Duodenal mucosa (tissue), 2 donors: ENCODE data around the gene ZFPM1.

Experiments
- H3K27ac ChIP-seq: one replicate; pipeline ENCODE4 v1.7.0; 2013; ENCODE audit warnings: low read depth, low read length
- H3K27me3 ChIP-seq, 2 donors: one replicate each; pipeline ENCODE4 v1.7.0; 2013; ENCODE audit warnings: low read length in 2 of 2, control low read depth in 1 of 2; ENCODE audit not compliant: insufficient read depth in 2 of 2, control insufficient read depth in 1 of 2
- H3K36me3 ChIP-seq, 2 donors: one replicate each; pipeline ENCODE4 v1.7.0; 2013; ENCODE audit warnings: low read length in 2 of 2, control low read depth in 1 of 2; ENCODE audit not compliant: insufficient read depth in 2 of 2, control insufficient read depth in 1 of 2
- H3K4me1 ChIP-seq, 2 donors: one replicate each; pipeline ENCODE4 v1.7.0; 2013; ENCODE audit warnings: low read length in 2 of 2, control low read depth in 1 of 2; ENCODE audit not compliant: insufficient read depth in 2 of 2, control insufficient read depth in 1 of 2
- H3K4me3 ChIP-seq, 2 donors: one replicate each; pipeline ENCODE4 v1.7.0; 2013; ENCODE audit warnings: low read length in 2 of 2, low read depth in 1 of 2
- H3K9ac ChIP-seq, 2 donors: one replicate each; pipeline ENCODE4 v1.7.0; 2013; ENCODE audit warnings: low read length in 2 of 2, low read depth in 1 of 2
- H3K9me3 ChIP-seq, 2 donors: one replicate each; pipeline ENCODE4 v1.7.0; 2013; ENCODE audit warnings: low read length in 2 of 2, control low read depth in 1 of 2; ENCODE audit not compliant: control insufficient read depth in 1 of 2

Gene ZFPM1

DNA sequence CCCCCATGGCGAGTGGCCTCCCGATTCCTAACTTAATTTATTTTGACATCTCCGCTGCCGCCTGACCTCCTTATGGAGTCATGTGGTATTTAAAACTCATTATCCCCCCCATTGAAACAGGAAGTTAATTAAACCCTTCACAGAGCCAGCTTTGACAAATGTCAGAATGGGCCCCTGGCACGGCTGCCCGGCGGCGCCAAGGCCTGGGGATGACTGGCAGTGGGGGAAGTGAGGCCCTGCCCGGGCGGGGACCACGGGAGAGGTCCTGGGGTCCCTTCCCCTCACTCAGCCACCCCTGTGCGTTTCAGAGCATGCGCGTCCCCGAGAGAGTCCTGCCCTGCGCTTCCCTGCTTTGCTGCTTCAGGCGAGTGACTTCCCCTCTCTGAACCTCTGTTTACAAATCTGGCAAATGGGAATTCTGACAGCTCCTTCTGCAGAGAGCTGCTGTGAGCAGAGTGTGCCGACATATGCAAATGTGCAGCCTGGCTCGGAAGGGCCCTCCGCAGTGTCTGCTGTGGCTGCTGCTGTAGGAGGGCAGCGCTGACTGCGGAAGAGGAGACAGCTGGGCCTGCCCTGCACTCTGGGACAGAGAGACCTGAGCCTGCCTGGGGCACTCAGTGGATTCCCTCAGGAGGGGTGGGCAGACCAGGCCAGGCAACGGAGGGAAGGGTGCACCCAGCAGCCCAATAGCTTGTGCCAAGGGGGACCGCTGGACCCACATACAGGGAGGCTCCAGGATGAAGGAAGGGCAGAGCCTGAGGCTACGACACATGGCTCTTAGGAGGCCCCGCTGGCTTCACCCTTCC is 4.4 kb upstream of the ZFPM1 start:
- H3K9ac ChIP-seq = no peak overlapping the region
- no peaks in the 10 kb centered on the region for H3K27me3 ChIP-seq
- H3K27ac ChIP-seq = no peak overlapping the region
- H3K9me3 ChIP-seq = no peaks in the 10 kb centered on the region
- H3K36me3 ChIP-seq = no peaks in the 10 kb centered on the region
- H3K4me3 ChIP-seq = no peak overlapping the region
- H3K4me1 ChIP-seq = peaks cover 17 to 27% of the 10 kb centered on the region in 2 donors

DNA sequence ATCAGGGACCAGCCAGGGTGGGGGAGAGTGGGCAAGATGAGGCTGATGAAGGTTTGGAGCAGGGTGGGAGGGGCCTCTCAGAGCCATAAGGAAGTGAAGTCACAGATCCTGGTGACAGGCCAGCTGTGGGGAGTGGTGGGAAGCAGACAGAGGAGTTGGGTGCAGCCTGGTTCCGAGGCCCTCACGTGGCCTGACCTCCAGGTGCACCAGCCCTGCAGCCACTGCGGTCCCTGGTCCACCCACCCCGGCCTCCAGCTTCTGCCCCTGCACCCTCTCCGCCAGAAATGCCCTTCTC is 3.9 kb upstream of the ZFPM1 start:
- H3K4me3 ChIP-seq = no peak overlapping the region
- no peak overlapping the region for H3K27ac ChIP-seq
- H3K36me3 ChIP-seq = no peaks in the 10 kb centered on the region
- H3K4me1 ChIP-seq = peaks cover 17 to 29% of the 10 kb centered on the region in 2 donors
- H3K9me3 ChIP-seq = no peaks in the 10 kb centered on the region
- no peak overlapping the region for H3K9ac ChIP-seq
- H3K27me3 ChIP-seq = no peaks in the 10 kb centered on the region

DNA sequence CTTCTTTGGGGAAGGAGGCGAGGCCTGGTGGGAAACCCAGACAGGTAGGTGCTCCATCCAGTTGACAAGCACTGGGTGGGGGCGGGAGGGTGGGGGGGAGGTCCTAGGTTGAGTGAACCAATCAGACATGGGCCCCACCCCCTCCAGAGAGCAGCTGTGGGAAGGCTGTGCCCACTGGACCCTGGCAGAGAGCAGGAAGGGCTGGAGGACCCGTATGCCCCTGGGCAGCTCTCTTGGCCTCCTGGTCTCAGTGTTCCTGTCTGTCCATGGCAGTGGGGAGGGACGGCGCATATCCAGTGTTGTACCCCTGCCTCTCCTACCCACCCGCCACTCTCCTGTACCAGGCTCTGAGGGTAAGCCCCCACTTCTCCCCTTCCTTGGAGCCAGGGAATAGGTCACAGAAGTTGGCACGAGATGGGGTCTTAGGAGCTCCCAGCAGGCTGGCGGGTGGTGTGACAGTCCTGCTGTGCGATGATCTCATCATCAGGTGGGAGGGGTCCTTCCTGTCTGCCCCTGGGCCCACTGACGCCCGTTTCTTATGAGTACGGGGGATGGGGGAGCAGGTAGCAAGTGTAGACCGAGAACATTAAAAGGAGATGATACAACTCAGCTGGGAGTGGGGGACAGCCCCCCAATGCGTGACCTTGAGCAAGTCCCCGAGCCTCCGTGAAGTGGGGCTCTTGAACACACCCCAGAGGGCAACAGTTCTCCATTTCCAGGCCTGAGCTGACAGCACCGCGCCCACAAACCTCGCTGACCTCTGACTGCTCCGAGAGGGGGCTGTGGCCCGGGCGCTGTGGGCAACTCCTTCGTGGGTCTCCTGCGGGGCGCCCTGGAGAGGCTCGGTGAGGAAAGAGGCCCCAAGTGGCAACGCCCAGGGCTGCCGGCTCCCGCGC is 1.2 kb upstream of the ZFPM1 start:
- H3K9ac ChIP-seq = peak overlapping the region in 1 of 2 donors; percentile 18
- H3K36me3 ChIP-seq = no peaks in the 10 kb centered on the region
- H3K4me3 ChIP-seq = peak overlapping the region; percentile 60 to 66
- H3K9me3 ChIP-seq = no peaks in the 10 kb centered on the region
- H3K4me1 ChIP-seq = peaks cover 25 to 47% of the 10 kb centered on the region in 2 donors
- peaks cover 0 to 4% of the 10 kb centered on the region in 2 donors for H3K27me3 ChIP-seq
- H3K27ac ChIP-seq = no peak overlapping the region

DNA sequence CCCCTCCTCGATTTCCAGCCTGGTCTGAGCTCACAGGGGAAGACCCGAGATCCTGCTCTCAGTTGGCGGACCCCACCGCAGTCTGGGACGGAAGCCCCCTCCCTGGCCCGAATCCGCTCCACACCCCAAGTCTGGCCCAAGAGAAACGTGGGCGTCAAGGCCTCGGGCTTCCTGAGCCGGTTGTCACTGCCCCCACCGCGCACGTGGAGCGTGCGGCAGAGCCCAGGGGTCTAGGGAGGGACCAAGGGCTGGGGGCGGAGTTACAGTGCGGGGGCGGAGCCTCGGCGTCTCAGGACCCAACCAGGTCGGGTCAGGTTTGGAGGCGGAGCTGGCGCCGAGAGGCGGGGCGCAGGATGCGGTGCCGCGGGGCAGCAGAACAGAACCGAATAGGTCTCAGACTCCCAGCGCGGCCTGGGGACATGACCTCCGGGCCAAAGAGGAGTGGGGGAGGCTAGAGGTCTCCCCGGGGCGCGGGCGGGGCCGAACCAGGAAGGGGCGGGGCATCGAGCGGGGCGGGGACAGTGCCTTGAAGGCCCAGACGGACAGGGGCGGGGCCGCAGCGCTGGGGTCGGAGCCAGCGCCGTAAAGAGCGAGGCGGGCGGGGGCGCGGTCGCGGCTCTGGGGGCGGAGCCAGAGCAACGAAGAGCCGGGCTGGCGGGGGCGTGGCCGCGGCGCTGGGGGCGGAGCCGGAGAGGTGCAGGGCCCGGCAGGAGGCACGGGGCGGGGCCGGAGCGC is 431 bp upstream of the ZFPM1 start:
- H3K9me3 ChIP-seq = no peaks in the 10 kb centered on the region
- H3K4me3 ChIP-seq = peak overlapping the region; percentile 60 to 66
- H3K27me3 ChIP-seq = peaks cover 0 to 4% of the 10 kb centered on the region in 2 donors
- peaks cover 0 to 2% of the 10 kb centered on the region in 2 donors for H3K36me3 ChIP-seq
- peak overlapping the region in 1 of 2 donors; percentile 18 for H3K9ac ChIP-seq
- peaks cover 31 to 52% of the 10 kb centered on the region in 2 donors for H3K4me1 ChIP-seq
- peak overlapping the region; percentile 63 for H3K27ac ChIP-seq

DNA sequence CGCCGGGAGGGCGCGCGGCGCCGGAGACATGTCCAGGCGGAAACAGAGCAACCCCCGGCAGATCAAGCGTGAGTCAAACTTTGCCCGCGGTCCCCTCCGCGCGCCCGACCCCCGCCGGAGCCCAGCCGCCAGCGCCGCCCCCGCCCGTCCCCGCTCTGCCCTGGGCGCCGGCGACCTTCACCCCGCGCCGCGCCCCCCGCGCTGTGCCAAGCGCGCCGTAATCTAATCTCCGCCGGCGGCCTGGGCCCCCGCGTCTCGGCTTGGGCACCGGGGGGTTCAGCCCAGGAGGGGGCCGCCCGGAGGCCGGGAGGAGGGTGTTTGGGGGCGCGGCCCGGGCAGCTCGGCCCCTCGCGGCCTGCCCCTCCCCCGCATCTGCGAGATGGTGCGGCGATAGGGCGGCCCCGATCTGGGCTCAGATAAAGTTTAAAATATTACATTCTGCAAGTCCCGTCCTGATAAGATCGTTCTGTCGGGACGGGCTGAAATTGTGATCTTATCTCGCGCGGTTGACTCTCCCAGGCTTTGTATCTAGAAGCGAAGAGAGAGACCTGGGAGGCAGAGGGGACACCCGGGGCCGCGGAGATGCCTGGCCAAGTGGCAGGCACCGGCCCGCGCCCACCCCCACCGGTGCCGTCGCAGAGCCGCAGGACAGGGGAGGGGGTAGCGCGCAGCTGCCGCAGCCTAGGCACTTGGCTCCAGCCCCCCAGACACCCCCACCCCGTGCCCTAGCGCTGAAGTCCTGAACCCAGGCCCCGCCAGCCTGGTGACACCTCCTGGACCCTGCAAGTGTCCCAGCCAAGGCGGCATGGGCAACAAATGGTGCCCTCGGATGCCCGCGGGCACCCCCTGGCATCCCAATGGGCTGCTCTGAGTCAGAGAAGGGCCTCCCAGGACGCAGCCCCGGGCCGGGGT is 787 bp downstream of the ZFPM1 start:
- H3K36me3 ChIP-seq = peaks cover 0 to 2% of the 10 kb centered on the region in 2 donors
- H3K27me3 ChIP-seq = peaks cover 0 to 4% of the 10 kb centered on the region in 2 donors
- peaks cover 35 to 55% of the 10 kb centered on the region in 2 donors for H3K4me1 ChIP-seq
- peak overlapping the region; percentile 73 for H3K27ac ChIP-seq
- peak overlapping the region; percentile 79 to 84 for H3K4me3 ChIP-seq
- H3K9me3 ChIP-seq = no peaks in the 10 kb centered on the region
- peak overlapping the region; percentile 79 to 90 for H3K9ac ChIP-seq

DNA sequence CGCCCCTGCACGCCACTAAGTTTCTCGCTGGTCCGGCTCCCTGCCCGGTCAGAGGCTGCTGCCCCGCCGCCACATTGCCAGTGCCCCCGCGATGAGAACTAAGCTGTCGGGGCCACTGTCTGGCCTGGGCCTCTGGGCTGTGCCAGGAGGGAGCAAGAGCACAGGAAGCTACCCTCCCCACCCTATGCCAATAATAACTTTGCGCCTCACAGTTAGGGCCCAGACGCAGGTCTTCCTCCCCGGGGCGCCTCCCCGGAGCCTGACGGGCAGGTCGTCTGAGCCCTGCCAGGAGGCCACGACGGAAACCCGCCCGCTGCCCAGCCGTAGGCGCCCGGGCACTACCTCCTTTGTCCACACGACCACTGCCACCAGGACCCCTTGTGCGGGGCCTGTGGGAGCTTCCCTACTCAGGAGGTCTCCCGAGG is 1.5 kb downstream of the ZFPM1 start:
- peaks cover 0 to 2% of the 10 kb centered on the region in 2 donors for H3K36me3 ChIP-seq
- no peaks in the 10 kb centered on the region for H3K9me3 ChIP-seq
- H3K27me3 ChIP-seq = peaks cover 0 to 4% of the 10 kb centered on the region in 2 donors
- peak overlapping the region; percentile 79 to 90 for H3K9ac ChIP-seq
- H3K4me1 ChIP-seq = peaks cover 32 to 53% of the 10 kb centered on the region in 2 donors
- peak overlapping the region; percentile 79 to 84 for H3K4me3 ChIP-seq
- peak overlapping the region; percentile 73 for H3K27ac ChIP-seq

DNA sequence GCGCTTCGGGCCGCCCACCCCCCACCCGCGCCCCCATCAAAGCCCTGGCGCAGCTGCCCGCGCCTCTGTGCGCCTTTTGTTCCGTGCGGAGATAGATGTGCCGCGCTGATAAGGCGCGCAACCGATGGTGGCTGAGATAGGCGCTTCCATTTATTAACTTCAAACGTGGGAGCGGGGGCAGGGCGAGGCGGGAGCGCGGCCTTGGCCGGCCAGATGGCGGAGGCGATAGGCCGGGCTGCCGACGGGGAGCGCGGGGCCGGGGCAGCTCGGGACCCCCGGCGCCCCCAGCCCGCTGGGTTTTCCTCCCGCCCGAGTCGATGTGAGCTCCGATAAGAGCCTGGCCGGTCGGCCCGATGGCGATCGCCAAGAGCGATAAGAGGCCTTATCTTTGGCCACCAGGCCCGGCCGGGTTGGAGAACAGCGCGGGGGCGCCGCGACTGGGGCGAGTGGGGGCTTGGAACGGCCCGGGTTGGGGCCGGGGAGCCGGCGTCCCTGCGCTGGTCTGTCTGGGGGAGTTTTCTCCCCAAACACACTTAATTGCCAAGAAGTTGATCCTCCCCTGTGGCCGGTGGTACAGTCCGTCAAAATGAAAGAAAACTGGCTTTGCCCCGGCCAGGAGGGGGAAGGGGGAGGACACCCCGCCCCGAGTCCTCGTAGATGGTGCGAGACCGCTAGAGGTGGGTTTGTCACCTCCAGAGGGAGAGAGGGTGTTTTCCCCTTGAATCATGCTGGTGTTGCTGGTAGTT is 2.7 kb downstream of the ZFPM1 start:
- peaks cover 31 to 59% of the 10 kb centered on the region in 2 donors for H3K4me1 ChIP-seq
- peak overlapping the region; percentile 79 to 84 for H3K4me3 ChIP-seq
- peaks cover 0 to 4% of the 10 kb centered on the region in 2 donors for H3K27me3 ChIP-seq
- H3K9me3 ChIP-seq = no peaks in the 10 kb centered on the region
- peaks cover 0 to 2% of the 10 kb centered on the region in 2 donors for H3K36me3 ChIP-seq
- peak overlapping the region; percentile 59 to 64 for H3K9ac ChIP-seq
- peak overlapping the region; percentile 42 for H3K27ac ChIP-seq

DNA sequence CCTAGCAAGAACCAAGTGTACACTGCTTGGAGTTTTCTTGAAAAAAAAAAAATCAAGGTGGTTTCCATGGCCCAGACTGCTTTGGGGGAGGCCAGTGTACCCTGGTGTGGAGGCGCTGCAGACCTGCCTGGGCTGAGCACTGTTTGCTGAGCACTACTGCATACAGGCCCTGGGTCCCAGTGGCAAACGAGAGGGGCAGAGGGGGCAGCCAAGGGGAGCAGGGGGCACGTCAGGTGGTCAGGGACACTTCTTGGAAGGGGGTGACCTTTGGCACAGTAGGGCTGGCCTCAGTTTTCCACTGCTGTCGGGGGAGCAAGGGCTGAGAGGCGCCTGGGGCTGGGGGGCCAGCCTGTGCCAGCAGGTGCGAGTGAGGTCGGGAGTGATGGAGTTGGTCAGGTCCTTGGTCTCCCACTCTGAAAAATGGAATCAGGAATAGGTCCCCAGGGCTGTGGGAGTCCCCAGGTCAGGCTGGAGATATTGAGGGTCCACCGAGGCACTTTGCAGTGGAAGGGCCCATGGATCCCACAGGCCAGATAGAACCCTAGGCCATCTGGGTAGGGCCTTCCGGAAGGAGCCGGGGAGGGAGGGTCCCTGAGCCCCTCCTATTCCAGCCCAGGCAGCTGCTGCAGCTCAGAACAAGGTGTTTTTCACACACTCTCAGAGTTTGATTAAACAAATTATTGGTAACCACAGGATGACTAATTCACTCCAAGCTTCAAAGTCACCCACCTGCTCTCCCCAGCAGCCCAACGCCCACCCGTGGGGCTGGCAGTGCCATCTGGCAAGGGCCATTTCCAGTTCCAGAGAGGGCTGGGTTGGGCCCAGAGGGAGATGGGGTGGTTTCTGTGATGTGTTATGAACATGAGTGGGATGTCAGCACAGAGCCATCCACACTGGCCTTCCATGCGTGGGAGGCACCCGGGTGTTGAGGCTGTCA is 3.5 kb downstream of the ZFPM1 start:
- Histone ChIP-seq H3K9ac (peak overlapping the region; percentile 59 to 64), H3K36me3 (peaks cover 0 to 2% of the 10 kb centered on the region in 2 donors), H3K4me3 (peak overlapping the region; percentile 79 to 84), H3K4me1 (peaks cover 36 to 64% of the 10 kb centered on the region in 2 donors), H3K27me3 (peaks cover 0 to 4% of the 10 kb centered on the region in 2 donors), H3K9me3 (no peaks in the 10 kb centered on the region), H3K27ac (peak overlapping the region; percentile 45)
